Body of pancreas (tissue), 4 donors: ENCODE data around the gene ZBTB20. TPM values are rescaled to one million over a fixed set of nuclear protein-coding genes. Genes with fewer than 3 reads are reported as not detected.

Experiments used
- ATAC-seq: fragments of 150-250 bp; one replicate; pipeline ENCODE4 v1.9.1; 2016
- DNase-seq, 4 donors: peaks; one replicate each; pipeline ENCODE4 v3.0.0-alpha.2; 2019
- H3K27ac ChIP-seq, 4 donors: fragments of 200-600 bp; sonication (generic); 1 replicate in 3 of 4; 2 replicates in 1 of 4; pipeline versions ENCODE4 v1.5.1 to v1.6.1; 2016 to 2019; ENCODE audit warnings: mild to moderate bottlenecking in 1 of 4, mixed read lengths in 1 of 4, moderate library complexity in 1 of 4
- H3K27me3 ChIP-seq, 2 donors: fragments of 200-600 bp; sonication (generic); one replicate each; pipeline ENCODE4 v1.6.0; 2016; ENCODE audit warnings: mild to moderate bottlenecking in 1 of 2
- H3K36me3 ChIP-seq, 2 donors: fragments of 200-600 bp; sonication (generic); replicated peaks in 1 of 2; 2 replicates each; pipeline ENCODE4 v1.5.1; 2016; ENCODE audit warnings: low read depth in 2 of 2; ENCODE audit not compliant: insufficient read depth in 1 of 2
- H3K4me1 ChIP-seq: fragments of 200-600 bp; sonication (generic); one replicate; pipeline ENCODE4 v1.6.0; 2016
- H3K4me3 ChIP-seq, 2 donors: fragments of 200-600 bp; sonication (generic); 1 replicate in 1 of 2; 2 replicates in 1 of 2; pipeline ENCODE4 v1.5.1; 2016 to 2019
- H3K9me3 ChIP-seq, 3 donors: fragments of 200-600 bp; sonication (generic); 1 replicate in 2 of 3; 2 replicates in 1 of 3; pipeline ENCODE4 v1.5.1; 2016
- POLR2A ChIP-seq, 3 donors: fragments of 450-650 bp; IDR thresholded peaks; one replicate each; pipeline ENCODE4 v1.6.1; 2016; ENCODE audit warnings: antibody characterized with exemption in 3 of 3, mild to moderate bottlenecking in 2 of 3
- WGBS, 2 donors: methylation state at CpG; one replicate each; pipeline ENCODE4 v1.1.5; 2017; 5-methylcytosine and 5-hydroxymethylcytosine counted together
- intact Hi-C: fragments of 100-400 bp; cut with DNase I; formaldehyde crosslinking; loops from one replicate; pipeline ENCODE4 v1.15.1; 2023
- total RNA-seq, 2 donors: library from RNA; depleted of rRNA; stranded (reverse); fragments of >200 nt; gene quantifications; one replicate each; pipeline ENCODE4 v1.1.0, GENCODE V29; 2016
- TF ChIP-seq, protein P1 (sequence below), 7 experiments: fragments of 450-650 bp in 4 of 7; fragments of 200-600 bp in 3 of 7; sonication (generic) in 3 of 7; IDR thresholded peaks; one replicate each; pipeline ENCODE4 v1.5.1; 2016 to 2019; ENCODE audit warnings: antibody characterized with exemption in 7 of 7

Gene ZBTB20
- total RNA-seq, 2 donors from 2014 or later = 48.3 to 77.1 TPM

DNA sequence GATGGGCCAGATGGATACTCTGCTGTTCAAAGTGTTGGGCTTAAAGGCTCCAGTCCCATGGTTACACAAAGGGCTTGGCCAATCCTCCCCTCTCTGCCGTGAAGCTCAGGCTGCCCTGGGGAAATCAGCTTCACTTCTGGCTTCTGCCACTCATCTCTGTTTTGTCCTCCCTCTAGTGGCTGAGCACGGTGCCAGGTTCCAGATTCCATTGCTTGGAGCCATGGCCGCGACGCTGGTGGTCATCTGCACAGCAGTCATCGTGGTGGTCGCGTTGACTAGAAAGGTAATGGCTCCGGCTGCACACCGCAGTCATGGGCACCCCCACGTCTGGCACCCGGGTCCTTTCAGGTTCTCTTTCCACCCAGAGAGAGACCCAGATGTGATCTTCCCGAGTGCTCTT lies 847.7 kb downstream of the ZBTB20 start:
- DNase-seq = peak in 1 of 4 donors; percentile 15
- Histone ChIP-seq H3K27ac (no peak overlapping the region), H3K4me3 (no peak overlapping the region), H3K27me3 (no peaks in the 10 kb centered on the region), H3K36me3 (no peaks in the 10 kb centered on the region), H3K4me1 (no peaks in the 10 kb centered on the region), H3K9me3 (no peaks in the 10 kb centered on the region)
- WGBS, 2 donors = 68 to 77% methylated on average over 13 of the region's 13 CpGs
- intact Hi-C loops = no loop called here
- TF ChIP-seq, protein P1, sequence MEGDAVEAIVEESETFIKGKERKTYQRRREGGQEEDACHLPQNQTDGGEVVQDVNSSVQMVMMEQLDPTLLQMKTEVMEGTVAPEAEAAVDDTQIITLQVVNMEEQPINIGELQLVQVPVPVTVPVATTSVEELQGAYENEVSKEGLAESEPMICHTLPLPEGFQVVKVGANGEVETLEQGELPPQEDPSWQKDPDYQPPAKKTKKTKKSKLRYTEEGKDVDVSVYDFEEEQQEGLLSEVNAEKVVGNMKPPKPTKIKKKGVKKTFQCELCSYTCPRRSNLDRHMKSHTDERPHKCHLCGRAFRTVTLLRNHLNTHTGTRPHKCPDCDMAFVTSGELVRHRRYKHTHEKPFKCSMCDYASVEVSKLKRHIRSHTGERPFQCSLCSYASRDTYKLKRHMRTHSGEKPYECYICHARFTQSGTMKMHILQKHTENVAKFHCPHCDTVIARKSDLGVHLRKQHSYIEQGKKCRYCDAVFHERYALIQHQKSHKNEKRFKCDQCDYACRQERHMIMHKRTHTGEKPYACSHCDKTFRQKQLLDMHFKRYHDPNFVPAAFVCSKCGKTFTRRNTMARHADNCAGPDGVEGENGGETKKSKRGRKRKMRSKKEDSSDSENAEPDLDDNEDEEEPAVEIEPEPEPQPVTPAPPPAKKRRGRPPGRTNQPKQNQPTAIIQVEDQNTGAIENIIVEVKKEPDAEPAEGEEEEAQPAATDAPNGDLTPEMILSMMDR (IDR thresholded peaks at IDR 0.05) = peak in 2 of 7 experiments; percentile 15 to 18
- TF ChIP-seq POLR2A (IDR thresholded peaks at IDR 0.05) = no peak
- ATAC-seq = no peak

DNA sequence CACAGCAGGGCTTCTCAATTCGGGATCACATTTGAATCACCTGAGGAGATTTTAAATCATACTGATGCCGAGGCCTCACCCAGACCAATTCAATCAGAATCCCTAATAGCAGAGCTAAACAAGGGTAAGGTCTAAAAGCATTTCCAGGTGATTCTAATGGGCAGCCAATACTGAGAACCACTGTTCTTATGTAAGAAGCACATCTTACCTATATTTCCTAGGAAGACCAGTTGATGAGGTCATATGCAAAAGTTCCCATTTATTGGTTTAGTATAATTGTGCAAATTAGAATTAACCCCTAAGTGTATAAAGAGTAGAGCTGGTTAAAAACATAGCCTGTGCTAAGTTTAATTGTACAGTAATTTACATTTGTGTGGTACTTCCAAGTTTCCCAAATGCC lies 851.1 kb downstream of the ZBTB20 start:
- DNase-seq (no peak), ATAC-seq (no peak)
- no peak overlapping the region for H3K4me3 ChIP-seq
- WGBS, 2 donors = 66 to 83% methylated on average over 2 of the region's 2 CpGs
- H3K4me1 ChIP-seq = no peaks in the 10 kb centered on the region
- no peaks in the 10 kb centered on the region for H3K36me3 ChIP-seq
- TF ChIP-seq POLR2A (IDR thresholded peaks at IDR 0.05) = no peak
- TF ChIP-seq, protein P1 (IDR thresholded peaks at IDR 0.05) = no peak
- no peaks in the 10 kb centered on the region for H3K27me3 ChIP-seq
- no peak overlapping the region for H3K27ac ChIP-seq
- intact Hi-C loops = no loop called here
- no peaks in the 10 kb centered on the region for H3K9me3 ChIP-seq

DNA sequence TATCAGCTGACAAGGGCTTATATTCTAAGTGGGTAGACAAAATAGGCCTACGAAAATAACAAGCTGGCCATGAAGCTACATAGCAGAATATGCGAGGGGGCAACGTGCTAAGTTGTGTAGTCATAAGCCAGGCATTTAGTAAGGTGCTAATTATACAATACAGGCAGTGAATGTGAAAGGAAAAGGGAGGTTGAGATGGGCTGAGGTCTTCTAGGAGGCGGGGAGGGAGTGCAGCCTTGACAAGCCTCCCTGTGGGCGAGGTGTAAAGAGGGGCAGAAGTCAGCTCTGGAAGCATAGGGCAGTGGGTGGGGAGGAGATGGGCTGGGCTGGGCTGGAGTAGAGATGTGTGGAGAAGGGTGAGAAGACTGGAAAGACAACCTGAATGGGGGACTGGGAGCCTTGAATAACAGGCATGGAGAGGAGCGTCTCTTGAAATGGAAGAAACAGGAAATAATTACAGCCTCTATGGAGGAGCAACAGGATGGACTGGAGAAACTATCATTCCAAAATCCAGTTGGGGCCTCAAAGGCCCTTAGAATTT lies 852.1 kb downstream of the ZBTB20 start:
- H3K27me3 ChIP-seq = no peaks in the 10 kb centered on the region
- H3K27ac ChIP-seq = no peak overlapping the region
- H3K4me3 ChIP-seq = no peak overlapping the region
- 68 to 84% methylated on average over 6 of the region's 6 CpGs for whole genome bisulfite sequencing, 2 donors
- TF ChIP-seq POLR2A (IDR thresholded peaks at IDR 0.05) = no peak
- TF ChIP-seq, protein P1 (IDR thresholded peaks at IDR 0.05) = no peak
- H3K4me1 ChIP-seq = no peaks in the 10 kb centered on the region
- DNase-seq (no peak), ATAC-seq (no peak)
- intact Hi-C loops = no loop called here
- no peaks in the 10 kb centered on the region for H3K36me3 ChIP-seq
- H3K9me3 ChIP-seq = no peaks in the 10 kb centered on the region

DNA sequence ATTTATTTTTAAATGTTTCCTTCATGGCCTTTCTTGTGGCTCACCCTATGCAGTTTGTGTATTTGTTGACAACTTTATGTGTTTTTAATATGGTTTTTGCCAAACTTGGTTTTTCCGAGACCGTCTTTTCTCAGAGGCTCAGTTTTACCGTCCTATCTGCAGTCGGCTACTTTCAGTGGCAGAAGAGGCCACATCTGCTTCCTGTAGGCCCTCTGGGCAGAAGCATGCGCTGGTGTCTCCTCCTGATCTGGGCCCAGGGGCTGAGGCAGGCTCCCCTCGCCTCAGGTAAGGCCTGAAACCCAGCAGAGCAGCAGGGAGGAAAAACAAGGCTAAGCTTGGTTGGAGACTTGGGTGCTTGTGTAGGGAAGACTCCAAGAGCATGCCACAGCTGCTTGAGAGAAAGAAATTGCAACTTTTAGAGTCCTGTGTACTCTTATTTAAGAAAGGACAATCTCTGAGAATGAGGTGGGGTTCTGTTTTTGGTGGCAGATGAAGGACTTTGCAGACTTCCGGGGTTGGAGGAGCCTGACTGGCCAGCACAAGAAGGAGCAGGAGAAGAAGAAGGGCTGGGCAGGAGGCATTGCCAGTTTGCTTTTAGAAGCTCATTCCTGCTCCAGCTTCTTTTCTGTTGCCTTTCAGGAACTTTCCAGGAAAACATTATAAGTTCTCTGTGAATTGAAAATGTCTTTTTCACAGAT lies 853.1 kb downstream of the ZBTB20 start, which contains the start of gene TIGIT:
TIGIT (plus strand) TSS at position 191 of the 698 bp plus-strand sequence; CDS start at position 225, 34 bp downstream.
- no peak for TF ChIP-seq POLR2A (IDR thresholded peaks at IDR 0.05)
- TF ChIP-seq, protein P1 (IDR thresholded peaks at IDR 0.05) = no peak
- ATAC-seq = no peak

More for the DNA sequence above, 853.1 kb downstream of the ZBTB20 start, which contains the start of gene TIGIT:
- no peak for DNase-seq
- H3K4me3 ChIP-seq = no peak within 1 kb of the TSS
- H3K27ac ChIP-seq = no peak within 1 kb of the TSS
- H3K27me3 ChIP-seq = no peaks in the 10 kb centered on the region
- WGBS, 2 donors = 88 to 91% methylated on average over 7 of the region's 7 CpGs
- intact Hi-C loops = no loop called here
- H3K9me3 ChIP-seq = no peaks in the 10 kb centered on the region
- no peaks in the 10 kb centered on the region for H3K4me1 ChIP-seq
- no peaks in the 10 kb centered on the region for H3K36me3 ChIP-seq
